Calu3 (cell line): ENCODE measurements around the gene FBXO41. TPM values are rescaled to one million over a fixed set of nuclear protein-coding genes. Genes with fewer than 3 reads are reported as not detected.

Experiments
- BruUV-seq: library from RNA; stranded (reverse); fragments of 400-500 nt; replicated peaks from 2 replicates; lab custom pipeline; 2021; lab: Mats Ljungman, UMichigan
- CTCF ChIA-PET: fragments of 300-600 bp; sonication (Branson Sonifier 250); formaldehyde crosslinking; loops from one replicate; lab custom pipeline; 2022; ENCODE audit warnings: antibody characterized with exemption; lab: Charles Lee
- DNase-seq: peaks from one replicate; pipeline ENCODE4 v3.0.0; 2022
- H3K27ac Mint-ChIP-seq: one replicate; pipeline ENCODE4 v1.8.0; 2022; ENCODE audit warnings: mixed read lengths; ENCODE audit not compliant: unreplicated experiment
- H3K27me3 Mint-ChIP-seq: one replicate; pipeline ENCODE4 v1.8.0; 2022; ENCODE audit warnings: mixed read lengths; ENCODE audit not compliant: unreplicated experiment
- H3K36me3 Mint-ChIP-seq: one replicate; pipeline ENCODE4 v1.8.0; 2022; ENCODE audit warnings: mild to moderate bottlenecking, moderate library complexity, mixed read lengths; ENCODE audit not compliant: insufficient read depth, unreplicated experiment
- H3K4me1 Mint-ChIP-seq: one replicate; pipeline ENCODE4 v1.8.0; 2022; ENCODE audit warnings: mild to moderate bottlenecking, low read depth, mixed read lengths; ENCODE audit not compliant: unreplicated experiment
- H3K4me3 Mint-ChIP-seq: one replicate; pipeline ENCODE4 v1.8.0; 2022; ENCODE audit warnings: mild to moderate bottlenecking, low read depth, moderate library complexity, mixed read lengths; ENCODE audit not compliant: unreplicated experiment
- H3K9me3 Mint-ChIP-seq: one replicate; pipeline ENCODE4 v1.8.0; 2022; ENCODE audit warnings: low read depth, mixed read lengths; ENCODE audit not compliant: unreplicated experiment
- intact Hi-C: fragments of 100-400 bp; cut with micrococcal nuclease; formaldehyde crosslinking; loops from one replicate; pipeline ENCODE4 v1.10.0; 2022; ENCODE audit not compliant: unreplicated experiment
- total RNA-seq: library from RNA; stranded (reverse); gene quantifications from 2 replicates; pipeline ENCODE4 v1.2.3, GENCODE V29; 2022
- TF ChIP-seq, protein P1 (sequence below): fragments of 200-600 bp; IDR thresholded peaks from one replicate; pipeline ENCODE4 v1.8.0; 2022; ENCODE audit warnings: antibody characterized with exemption; ENCODE audit not compliant: unreplicated experiment

The FBXO41 gene
- total RNA-seq, 1 experiment from 2014 or later, result 15.0 TPM

GRCh38 chr2:73255907-73256617 is 28.2 kb downstream of the FBXO41 start:
- intact Hi-C loops, result no loop called here
- TF ChIP-seq, protein P1, sequence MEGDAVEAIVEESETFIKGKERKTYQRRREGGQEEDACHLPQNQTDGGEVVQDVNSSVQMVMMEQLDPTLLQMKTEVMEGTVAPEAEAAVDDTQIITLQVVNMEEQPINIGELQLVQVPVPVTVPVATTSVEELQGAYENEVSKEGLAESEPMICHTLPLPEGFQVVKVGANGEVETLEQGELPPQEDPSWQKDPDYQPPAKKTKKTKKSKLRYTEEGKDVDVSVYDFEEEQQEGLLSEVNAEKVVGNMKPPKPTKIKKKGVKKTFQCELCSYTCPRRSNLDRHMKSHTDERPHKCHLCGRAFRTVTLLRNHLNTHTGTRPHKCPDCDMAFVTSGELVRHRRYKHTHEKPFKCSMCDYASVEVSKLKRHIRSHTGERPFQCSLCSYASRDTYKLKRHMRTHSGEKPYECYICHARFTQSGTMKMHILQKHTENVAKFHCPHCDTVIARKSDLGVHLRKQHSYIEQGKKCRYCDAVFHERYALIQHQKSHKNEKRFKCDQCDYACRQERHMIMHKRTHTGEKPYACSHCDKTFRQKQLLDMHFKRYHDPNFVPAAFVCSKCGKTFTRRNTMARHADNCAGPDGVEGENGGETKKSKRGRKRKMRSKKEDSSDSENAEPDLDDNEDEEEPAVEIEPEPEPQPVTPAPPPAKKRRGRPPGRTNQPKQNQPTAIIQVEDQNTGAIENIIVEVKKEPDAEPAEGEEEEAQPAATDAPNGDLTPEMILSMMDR, result no peak
- no peak overlapping the region for H3K4me3 Mint-ChIP-seq
- H3K27me3 Mint-ChIP-seq, result no peaks in the 10 kb centered on the region
- CTCF ChIA-PET, result no interaction called here
- no peaks in the 10 kb centered on the region for H3K9me3 Mint-ChIP-seq
- peaks cover 43% of the 10 kb centered on the region for H3K36me3 Mint-ChIP-seq
- H3K27ac Mint-ChIP-seq, result no peak overlapping the region
- DNase-seq, result no peak
- BruUV-seq, result no TSS peak
- no peaks in the 10 kb centered on the region for H3K4me1 Mint-ChIP-seq

GRCh38 chr2:73255007-73255644 is 29.2 kb downstream of the FBXO41 start:
- no TSS peak for BruUV-seq
- TF ChIP-seq, protein P1, result no peak
- no peak for DNase-seq
- no peaks in the 10 kb centered on the region for H3K27me3 Mint-ChIP-seq
- H3K27ac Mint-ChIP-seq, result no peak overlapping the region
- intact Hi-C loops, result no loop called here
- H3K36me3 Mint-ChIP-seq, result peaks cover 48% of the 10 kb centered on the region
- H3K4me1 Mint-ChIP-seq, result no peaks in the 10 kb centered on the region
- no peak overlapping the region for H3K4me3 Mint-ChIP-seq
- CTCF ChIA-PET, result interaction anchor here (1.4 kb wide), 1 partner anchor 21 kb away, joined by 4 read pairs; the partner anchor contains the start of gene CCT7
- no peaks in the 10 kb centered on the region for H3K9me3 Mint-ChIP-seq

GRCh38 chr2:73254343-73255006 is 29.8 kb downstream of the FBXO41 start:
- Mint-ChIP-seq H3K9me3 (no peaks in the 10 kb centered on the region), H3K4me1 (no peaks in the 10 kb centered on the region), H3K36me3 (peaks cover 54% of the 10 kb centered on the region), H3K27me3 (no peaks in the 10 kb centered on the region), H3K4me3 (no peak overlapping the region), H3K27ac (no peak overlapping the region)
- CTCF ChIA-PET, result interaction anchor here (0.5 to 1.4 kb wide), 2 partner anchors 21 to 624 kb away, joined by 3 to 4 read pairs; partner anchors contain the start of gene CCT7
- no TSS peak for BruUV-seq
- intact Hi-C loops, result no loop called here
- DNase-seq, result no peak
- TF ChIP-seq, protein P1, result no peak

DNA sequence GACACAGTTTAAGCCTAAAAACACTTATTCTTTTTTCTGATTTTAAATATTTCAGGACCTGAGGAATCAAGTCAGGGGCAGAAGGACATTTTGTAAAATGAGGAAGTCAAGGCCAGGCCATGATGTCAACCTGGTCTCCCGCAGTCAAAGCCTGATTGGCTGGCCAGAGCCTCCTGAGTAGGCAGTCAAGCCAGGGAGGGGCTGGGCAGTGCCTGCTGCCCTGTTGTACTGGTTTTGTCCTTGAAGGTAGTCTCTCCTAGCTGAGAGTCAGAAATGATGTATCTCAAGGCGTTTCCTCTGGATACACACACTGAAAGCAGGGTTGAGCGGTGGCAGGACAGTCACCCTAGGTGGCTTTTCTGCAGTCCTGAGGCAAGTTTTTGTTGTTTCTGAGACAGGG is 30.4 kb downstream of the FBXO41 start:
- Mint-ChIP-seq H3K9me3 (no peaks in the 10 kb centered on the region), H3K27me3 (no peaks in the 10 kb centered on the region), H3K27ac (no peak overlapping the region), H3K4me1 (no peaks in the 10 kb centered on the region), H3K4me3 (no peak overlapping the region), H3K36me3 (peaks cover 58% of the 10 kb centered on the region)
- intact Hi-C loops, result no loop called here
- TF ChIP-seq, protein P1, result no peak
- CTCF ChIA-PET, result interaction anchor here (0.5 to 1.4 kb wide), 2 partner anchors 20 to 624 kb away, joined by 3 to 4 read pairs; partner anchors contain the start of gene CCT7
- BruUV-seq, result no TSS peak
- no peak for DNase-seq
